ENCODE measurements around the gene SYT6.

SYT6 gene

GRCh38 chr1:114118351-114118990 lies 35.2 kb downstream of the SYT6 start:
- DNase-seq (ENCODE audit: low read depth in 3 of 3), result no peak

- no peak for DNase-seq (ENCODE audit: low read depth in 3 of 3)
Measured at GRCh38 chr1:114117654-114118053, 36.0 kb downstream of the SYT6 start.

GRCh38 chr1:114116086-114116485 lies 37.6 kb downstream of the SYT6 start:
- DNase-seq (ENCODE audit: low read depth in 3 of 3), result no peak

GRCh38 chr1:114114185-114115094 lies 39.2 kb downstream of the SYT6 start:
- DNase-seq (ENCODE audit: low read depth in 3 of 3), result no peak

GRCh38 chr1:114113411-114114184 lies 40.1 kb downstream of the SYT6 start:
- DNase-seq (ENCODE audit: low read depth in 3 of 3), result no peak

GRCh38 chr1:114112775-114113174 lies 40.9 kb downstream of the SYT6 start:
- DNase-seq (ENCODE audit: low read depth in 3 of 3), result no peak

GRCh38 chr1:114111731-114112641 lies 41.7 kb downstream of the SYT6 start:
- DNase-seq (ENCODE audit: low read depth in 3 of 3), result no peak

- DNase-seq (ENCODE audit: low read depth in 3 of 3), result no peak
Measured at GRCh38 chr1:114109981-114110380, 43.7 kb downstream of the SYT6 start.

GRCh38 chr1:114108751-114109255 lies 44.9 kb downstream of the SYT6 start:
- no peak for DNase-seq (ENCODE audit: low read depth in 3 of 3)

- DNase-seq (ENCODE audit: low read depth in 3 of 3), result no peak
Measured at GRCh38 chr1:114107474-114108435, 45.9 kb downstream of the SYT6 start.

- DNase-seq (ENCODE audit: low read depth in 3 of 3), result no peak
Measured at GRCh38 chr1:114105421-114105979, 48.2 kb downstream of the SYT6 start.

GRCh38 chr1:114104949-114105348 lies 48.7 kb downstream of the SYT6 start:
- DNase-seq (ENCODE audit: low read depth in 3 of 3), result no peak

- no peak for DNase-seq (ENCODE audit: low read depth in 3 of 3)
Measured at GRCh38 chr1:114103992-114104391, 49.7 kb downstream of the SYT6 start.

GRCh38 chr1:114102136-114102535 lies 51.5 kb downstream of the SYT6 start:
- no peak for DNase-seq (ENCODE audit: low read depth in 3 of 3)

GRCh38 chr1:114100148-114100547 lies 53.5 kb downstream of the SYT6 start:
- no peak for DNase-seq (ENCODE audit: low read depth in 3 of 3)

GRCh38 chr1:114099268-114099667 lies 54.4 kb downstream of the SYT6 start:
- DNase-seq (ENCODE audit: low read depth in 3 of 3), result no peak

- DNase-seq (ENCODE audit: low read depth in 3 of 3), result no peak
Measured at GRCh38 chr1:114097109-114097508, 56.6 kb downstream of the SYT6 start.

GRCh38 chr1:114094675-114095074 lies 59.0 kb downstream of the SYT6 start:
- no peak for DNase-seq (ENCODE audit: low read depth in 3 of 3)

GRCh38 chr1:114094363-114094634 lies 59.4 kb downstream of the SYT6 start:
- no peak for DNase-seq (ENCODE audit: low read depth in 3 of 3)
